OCI-LY3 (cell line): ENCODE measurements around the gene NEURL1B.

ENCODE experiments used
- H2AFZ ChIP-seq: fragments of 200-600, 300-600 bp; shearing (Covaris generic); 2 replicates; pipeline ENCODE4 v1.6.0; 2014; ENCODE audit warnings: antibody characterized with exemption, low read depth, low read length
- H3K27ac ChIP-seq: fragments of 200-600, 300-600 bp; sonication (generic); 2 replicates; pipeline ENCODE4 v1.5.1; 2014; ENCODE audit warnings: mild to moderate bottlenecking, low read length, moderate library complexity, mixed read lengths
- H3K27me3 ChIP-seq: fragments of 200-600, 300-600 bp; sonication (generic); 2 replicates; pipeline ENCODE4 v1.6.1; 2014; ENCODE audit warnings: low read depth, low read length, mixed read lengths
- H3K36me3 ChIP-seq: fragments of 200-600, 300-600 bp; sonication (generic); replicated peaks from 2 replicates; pipeline ENCODE3; 2014; ENCODE audit warnings: low read depth, low read length, mixed read lengths
- H3K4me1 ChIP-seq: fragments of 300-600, 200-600 bp; sonication (generic); 2 replicates; pipeline ENCODE4 v1.6.1; 2014; ENCODE audit warnings: low read length, mixed read lengths
- H3K4me2 ChIP-seq: fragments of 200-600, 300-600 bp; sonication (generic); 2 replicates; pipeline ENCODE4 v1.6.1; 2014; ENCODE audit warnings: low read length, mixed read lengths
- H3K4me3 ChIP-seq: fragments of 300-600, 200-600 bp; sonication (generic); 2 replicates; pipeline ENCODE4 v1.5.1; 2014; ENCODE audit warnings: antibody characterized with exemption, mild to moderate bottlenecking, low read length, moderate library complexity
- H3K79me2 ChIP-seq: fragments of 300-600, 200-600 bp; shearing (Covaris generic); 2 replicates; pipeline ENCODE4 v1.6.1; 2014; ENCODE audit warnings: mild to moderate bottlenecking, low read length, mixed read lengths
- H3K9ac ChIP-seq: fragments of 300-600, 200-600 bp; shearing (Covaris generic); 2 replicates; pipeline ENCODE4 v1.6.0; 2014; ENCODE audit warnings: mild to moderate bottlenecking, low read length, moderate library complexity
- H3K9me3 ChIP-seq: fragments of 200-600, 300-600 bp; shearing (Covaris generic); 2 replicates; pipeline ENCODE4 v1.6.1; 2014; ENCODE audit warnings: low read length, mixed read lengths; ENCODE audit not compliant: insufficient read depth
- H4K20me1 ChIP-seq: fragments of 200-600, 300-600 bp; sonication (generic); 2 replicates; pipeline ENCODE4 v1.6.1; 2016; ENCODE audit warnings: low read length, mixed read lengths; ENCODE audit not compliant: insufficient read depth
- EZH2phosphoT487 ChIP-seq: fragments of 200-600 bp; shearing (Covaris generic); IDR thresholded peaks from 2 replicates; pipeline ENCODE4 v1.6.1; 2018; ENCODE audit warnings: antibody characterized with exemption, mixed run types, low read depth
- TF ChIP-seq, protein P1 (sequence below): fragments of 200-600, 300-600 bp; sonication (generic); IDR thresholded peaks from 2 replicates; pipeline ENCODE4 v1.5.1; 2014; ENCODE audit warnings: antibody characterized with exemption, low read length, low read depth

The NEURL1B gene

GRCh38 chr5:172713809-172714490 lies 72.9 kb downstream of the NEURL1B start:
- no peak overlapping the region for H3K9ac ChIP-seq
- peaks cover 15% of the 10 kb centered on the region; the same call in 1 of the 2 replicates for H3K4me1 ChIP-seq
- H3K27ac ChIP-seq: no peak overlapping the region
- no peaks in the 10 kb centered on the region for H3K9me3 ChIP-seq
- H3K4me3 ChIP-seq: no peak overlapping the region
- TF ChIP-seq, protein P1, sequence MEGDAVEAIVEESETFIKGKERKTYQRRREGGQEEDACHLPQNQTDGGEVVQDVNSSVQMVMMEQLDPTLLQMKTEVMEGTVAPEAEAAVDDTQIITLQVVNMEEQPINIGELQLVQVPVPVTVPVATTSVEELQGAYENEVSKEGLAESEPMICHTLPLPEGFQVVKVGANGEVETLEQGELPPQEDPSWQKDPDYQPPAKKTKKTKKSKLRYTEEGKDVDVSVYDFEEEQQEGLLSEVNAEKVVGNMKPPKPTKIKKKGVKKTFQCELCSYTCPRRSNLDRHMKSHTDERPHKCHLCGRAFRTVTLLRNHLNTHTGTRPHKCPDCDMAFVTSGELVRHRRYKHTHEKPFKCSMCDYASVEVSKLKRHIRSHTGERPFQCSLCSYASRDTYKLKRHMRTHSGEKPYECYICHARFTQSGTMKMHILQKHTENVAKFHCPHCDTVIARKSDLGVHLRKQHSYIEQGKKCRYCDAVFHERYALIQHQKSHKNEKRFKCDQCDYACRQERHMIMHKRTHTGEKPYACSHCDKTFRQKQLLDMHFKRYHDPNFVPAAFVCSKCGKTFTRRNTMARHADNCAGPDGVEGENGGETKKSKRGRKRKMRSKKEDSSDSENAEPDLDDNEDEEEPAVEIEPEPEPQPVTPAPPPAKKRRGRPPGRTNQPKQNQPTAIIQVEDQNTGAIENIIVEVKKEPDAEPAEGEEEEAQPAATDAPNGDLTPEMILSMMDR: no peak
- no peak overlapping the region for H2AFZ ChIP-seq
- H3K4me2 ChIP-seq: peak overlapping the region; percentile 80; the same call in 1 of the 2 replicates
- H3K27me3 ChIP-seq: peaks cover 22% of the 10 kb centered on the region
- no peaks in the 10 kb centered on the region for H3K79me2 ChIP-seq
- no peaks in the 10 kb centered on the region for H3K36me3 ChIP-seq
- no peaks in the 10 kb centered on the region for H4K20me1 ChIP-seq

GRCh38 chr5:172714491-172715420 lies 73.7 kb downstream of the NEURL1B start:
- peak overlapping the region; percentile 51; the same call in 1 of the 2 replicates for H2AFZ ChIP-seq
- H3K27me3 ChIP-seq: peaks cover 18% of the 10 kb centered on the region
- no peak overlapping the region for H3K9ac ChIP-seq
- no peak overlapping the region for H3K27ac ChIP-seq
- no peak for TF ChIP-seq EZH2phosphoT487
- TF ChIP-seq, protein P1: peak; percentile 72
- no peaks in the 10 kb centered on the region for H3K9me3 ChIP-seq
- peak overlapping the region; percentile 56 for H3K4me2 ChIP-seq
- no peaks in the 10 kb centered on the region for H3K36me3 ChIP-seq
- H3K79me2 ChIP-seq: no peaks in the 10 kb centered on the region
- H3K4me3 ChIP-seq: no peak overlapping the region
- H3K4me1 ChIP-seq: peaks cover 14% of the 10 kb centered on the region; the same call in 1 of the 2 replicates
- no peaks in the 10 kb centered on the region for H4K20me1 ChIP-seq

- Histone ChIP-seq H4K20me1 (no peaks in the 10 kb centered on the region), H3K4me2 (no peak overlapping the region), H3K9ac (no peak overlapping the region), H3K27me3 (peaks cover 16% of the 10 kb centered on the region), H3K79me2 (no peaks in the 10 kb centered on the region), H3K9me3 (no peaks in the 10 kb centered on the region), H3K4me3 (no peak overlapping the region), H3K27ac (no peak overlapping the region), H2AFZ (no peak overlapping the region), H3K4me1 (peaks cover 11% of the 10 kb centered on the region; the same call in 1 of the 2 replicates), H3K36me3 (no peaks in the 10 kb centered on the region)
- TF ChIP-seq, protein P1: no peak
- TF ChIP-seq EZH2phosphoT487: no peak
These were observed 74.3 kb downstream of the NEURL1B start for GRCh38 chr5:172715421-172715780.
